CD14-positive monocyte (primary cell): ENCODE measurements around the gene ZNF783. TPM values are rescaled to one million over a fixed set of nuclear protein-coding genes. Genes with fewer than 3 reads are reported as not detected.
A peak's percentile ranks its signal among the peaks of the same experiment; 100 is the strongest.
"Not testable (repeated sequence)": the region's sequence is repeated elsewhere in the genome, so short reads cannot be mapped to it uniquely, and the experiment has no call there.

Experiments
- DNase-seq, 3 donors: peaks; one replicate each; pipeline ENCODE4 v3.0.0-alpha.2; 2011 to 2022
- H2AFZ ChIP-seq: 2 replicates; pipeline ENCODE4 v1.6.0; 2012; ENCODE audit warnings: mild to moderate bottlenecking, low read depth, low read length, inconsistent platforms; ENCODE audit not compliant: insufficient read depth, poor library complexity, severe bottlenecking
- H3K27ac ChIP-seq, 2 donors: 1 replicate in 1 of 2; 2 replicates in 1 of 2; pipeline ENCODE4 v1.5.1; 2012 to 2013; ENCODE audit warnings: low read length in 2 of 2, control low read depth in 1 of 2, inconsistent platforms in 1 of 2, low read depth in 1 of 2, mild to moderate bottlenecking in 1 of 2
- H3K27me3 ChIP-seq, 2 donors: one replicate each; pipeline versions ENCODE4 v1.6.0 to v1.6.1; 2011 to 2013; ENCODE audit warnings: low read length in 2 of 2; ENCODE audit not compliant: control insufficient read depth in 2 of 2, insufficient read depth in 2 of 2
- H3K36me3 ChIP-seq, 2 donors: replicated peaks in 1 of 2; 1 replicate in 1 of 2; 2 replicates in 1 of 2; pipeline versions ENCODE4 v1.5.1 to v1.6.1; 2012 to 2013; ENCODE audit warnings: low read length in 2 of 2, control low read depth in 1 of 2, inconsistent platforms in 1 of 2, mild to moderate bottlenecking in 1 of 2; ENCODE audit not compliant: insufficient read depth in 2 of 2, control insufficient read depth in 1 of 2
- H3K4me1 ChIP-seq, 2 donors: 1 replicate in 1 of 2; 2 replicates in 1 of 2; pipeline versions ENCODE4 v1.5.1 to v1.6.1; 2012 to 2013; ENCODE audit warnings: low read length in 2 of 2, control low read depth in 1 of 2, inconsistent platforms in 1 of 2, mild to moderate bottlenecking in 1 of 2, moderate library complexity in 1 of 2; ENCODE audit not compliant: insufficient read depth in 2 of 2, control insufficient read depth in 1 of 2
- H3K4me2 ChIP-seq: replicated peaks from 2 replicates; pipeline ENCODE3; 2012; ENCODE audit warnings: low read length, moderate library complexity, mild to moderate bottlenecking; ENCODE audit not compliant: poor library complexity, severe bottlenecking; ENCODE audit errors: extremely low read depth
- H3K4me3 ChIP-seq, 3 experiments: fragments of 200-600 bp in 1 of 3; sonication (generic) in 1 of 3; replicated peaks in 1 of 3; 1 replicate in 2 of 3; 2 replicates in 1 of 3; pipeline ENCODE4 v1.5.1; 2011 to 2013; ENCODE audit warnings: low read length in 3 of 3, mild to moderate bottlenecking in 3 of 3, control low read depth in 2 of 3, low read depth in 2 of 3, inconsistent platforms in 1 of 3, moderate library complexity in 1 of 3
- H3K79me2 ChIP-seq: 2 replicates; pipeline ENCODE4 v1.6.0; 2012; ENCODE audit warnings: mild to moderate bottlenecking, control low read depth, inconsistent platforms, low read length, moderate library complexity; ENCODE audit not compliant: insufficient read depth
- H3K9ac ChIP-seq: 2 replicates; pipeline ENCODE4 v1.6.0; 2017; ENCODE audit warnings: low read length, mild to moderate bottlenecking; ENCODE audit not compliant: insufficient read depth, poor library complexity, severe bottlenecking
- H3K9me3 ChIP-seq, 2 donors: replicated peaks in 1 of 2; 1 replicate in 1 of 2; 2 replicates in 1 of 2; pipeline versions ENCODE4 v1.5.1 to v1.6.1; 2012 to 2013; ENCODE audit warnings: low read length in 2 of 2, control low read depth in 1 of 2; ENCODE audit not compliant: control insufficient read depth in 1 of 2, insufficient read depth in 1 of 2
- H4K20me1 ChIP-seq: 2 replicates; pipeline ENCODE4 v1.6.0; 2012; ENCODE audit warnings: mild to moderate bottlenecking, low read length, control low read depth, moderate library complexity; ENCODE audit not compliant: insufficient read depth
- H3K27ac Mint-ChIP-seq, 7 donors: one replicate each; pipeline ENCODE4 v1.8.0; 2020; ENCODE audit warnings: mild to moderate bottlenecking in 7 of 7, mixed read lengths in 7 of 7, moderate library complexity in 6 of 7, inconsistent platforms in 2 of 7
- H3K27me3 Mint-ChIP-seq, 3 donors: one replicate each; pipeline ENCODE4 v1.8.0; 2021 to 2022; ENCODE audit warnings: low read depth in 3 of 3, mild to moderate bottlenecking in 3 of 3, mixed read lengths in 3 of 3, moderate library complexity in 3 of 3, inconsistent platforms in 1 of 3
- H3K36me3 Mint-ChIP-seq, 2 donors: one replicate each; pipeline ENCODE4 v1.8.0; 2020; ENCODE audit warnings: mixed read lengths in 2 of 2, inconsistent platforms in 1 of 2, mild to moderate bottlenecking in 1 of 2
- H3K4me1 Mint-ChIP-seq: one replicate; pipeline ENCODE4 v1.8.0; 2020; ENCODE audit warnings: mild to moderate bottlenecking, mixed read lengths
- H3K4me3 Mint-ChIP-seq, 2 donors: one replicate each; pipeline ENCODE4 v1.8.0; 2020; ENCODE audit warnings: mild to moderate bottlenecking in 2 of 2, mixed read lengths in 2 of 2, moderate library complexity in 1 of 2
- H3K9me3 Mint-ChIP-seq, 7 donors: one replicate each; pipeline ENCODE4 v1.8.0; 2020 to 2022; ENCODE audit warnings: mixed read lengths in 7 of 7, mild to moderate bottlenecking in 6 of 7, moderate library complexity in 6 of 7, inconsistent platforms in 2 of 7
- WGBS: methylation state at CpG from one replicate; pipeline ENCODE4 v1.1.5; 2013; ENCODE audit warnings: missing lambda C conversion rate; ENCODE audit not compliant: insufficient coverage; 5-methylcytosine and 5-hydroxymethylcytosine counted together
- intact Hi-C, 2 donors: fragments of 100-400 bp; cut with micrococcal nuclease; formaldehyde crosslinking; loops; one replicate each; pipeline versions ENCODE4 v1.15.0 to v1.15.1; 2023
- polyA plus RNA-seq, 3 donors: library from polyadenylated mRNA; depleted of rRNA in 1 of 3; unstranded in 2 of 3; stranded (reverse) in 1 of 3; fragments of 300-500 nt in 2 of 3; fragments of >200 nt in 1 of 3; fragmentation: Illumina TruSeq in 2 of 3; gene quantifications; 1 replicate in 2 of 3; 2 replicates in 1 of 3; pipeline ENCODE4 v1.2.3, GENCODE V29; 2012 to 2021
- TF ChIP-seq, protein P1 (sequence below): fragments of 200-600 bp; IDR thresholded peaks from one replicate; pipeline ENCODE4 v1.8.0; 2022; ENCODE audit warnings: antibody characterized with exemption, mild to moderate bottlenecking

Gene ZNF783
- polyA plus RNA-seq, 3 donors = 1.2 to 16.7 (median 1.5) TPM

DNA sequence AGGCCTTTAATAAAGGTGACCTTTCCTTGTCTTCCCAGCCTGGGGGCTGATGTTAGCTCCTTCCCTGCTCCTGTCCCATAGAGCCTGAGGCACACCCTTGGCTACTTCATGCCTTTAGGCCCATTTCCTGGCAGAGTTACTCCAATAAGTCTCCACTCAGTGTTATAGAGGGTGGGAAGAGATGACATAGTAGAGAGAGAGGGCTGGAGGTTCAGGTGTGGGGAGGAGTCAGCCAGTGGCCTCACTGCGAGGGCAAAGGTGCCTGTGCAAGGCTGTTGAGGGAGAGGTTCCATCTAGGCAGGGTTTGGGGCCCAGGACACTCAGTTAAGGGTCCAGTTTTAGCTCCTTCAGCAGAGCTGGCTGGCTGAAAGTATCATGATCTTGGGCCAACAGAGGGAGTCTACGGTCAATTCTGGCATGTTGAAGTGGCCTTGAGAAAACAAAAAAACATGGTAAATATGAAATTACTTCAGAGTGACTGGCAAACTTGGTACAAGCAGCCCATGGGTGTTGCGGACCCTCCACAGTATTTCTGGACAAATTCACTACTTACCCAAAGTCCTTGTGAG is 67.9 kb downstream of the ZNF783 start:
- intact Hi-C loops = no loop called here
- H3K27me3 Mint-ChIP-seq = peaks cover 0 to 3% (median 2%) of the 10 kb centered on the region in 3 donors
- Histone ChIP-seq H4K20me1 (no peaks in the 10 kb centered on the region), H3K27me3 (no peaks in the 10 kb centered on the region), H3K9ac (no peak overlapping the region), H3K27ac (no peak overlapping the region), H3K4me2 (no peak overlapping the region), H3K36me3 (no peaks in the 10 kb centered on the region), H3K79me2 (no peaks in the 10 kb centered on the region), H2AFZ (no peak overlapping the region), H3K4me1 (no peaks in the 10 kb centered on the region), H3K9me3 (peaks cover 5 to 6% of the 10 kb centered on the region in 2 donors), H3K4me3 (no peak overlapping the region)
- DNase-seq = no peak
- H3K4me3 Mint-ChIP-seq = no peak overlapping the region
- no peaks in the 10 kb centered on the region for H3K36me3 Mint-ChIP-seq
- TF ChIP-seq, protein P1, sequence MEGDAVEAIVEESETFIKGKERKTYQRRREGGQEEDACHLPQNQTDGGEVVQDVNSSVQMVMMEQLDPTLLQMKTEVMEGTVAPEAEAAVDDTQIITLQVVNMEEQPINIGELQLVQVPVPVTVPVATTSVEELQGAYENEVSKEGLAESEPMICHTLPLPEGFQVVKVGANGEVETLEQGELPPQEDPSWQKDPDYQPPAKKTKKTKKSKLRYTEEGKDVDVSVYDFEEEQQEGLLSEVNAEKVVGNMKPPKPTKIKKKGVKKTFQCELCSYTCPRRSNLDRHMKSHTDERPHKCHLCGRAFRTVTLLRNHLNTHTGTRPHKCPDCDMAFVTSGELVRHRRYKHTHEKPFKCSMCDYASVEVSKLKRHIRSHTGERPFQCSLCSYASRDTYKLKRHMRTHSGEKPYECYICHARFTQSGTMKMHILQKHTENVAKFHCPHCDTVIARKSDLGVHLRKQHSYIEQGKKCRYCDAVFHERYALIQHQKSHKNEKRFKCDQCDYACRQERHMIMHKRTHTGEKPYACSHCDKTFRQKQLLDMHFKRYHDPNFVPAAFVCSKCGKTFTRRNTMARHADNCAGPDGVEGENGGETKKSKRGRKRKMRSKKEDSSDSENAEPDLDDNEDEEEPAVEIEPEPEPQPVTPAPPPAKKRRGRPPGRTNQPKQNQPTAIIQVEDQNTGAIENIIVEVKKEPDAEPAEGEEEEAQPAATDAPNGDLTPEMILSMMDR = no peak
- H3K27ac Mint-ChIP-seq = no peak overlapping the region
- 82% methylated on average over 1 of the region's 3 CpGs for WGBS
- no peaks in the 10 kb centered on the region for H3K4me1 Mint-ChIP-seq
- peaks cover 11 to 33% (median 18%) of the 10 kb centered on the region in 7 donors for H3K9me3 Mint-ChIP-seq

DNA sequence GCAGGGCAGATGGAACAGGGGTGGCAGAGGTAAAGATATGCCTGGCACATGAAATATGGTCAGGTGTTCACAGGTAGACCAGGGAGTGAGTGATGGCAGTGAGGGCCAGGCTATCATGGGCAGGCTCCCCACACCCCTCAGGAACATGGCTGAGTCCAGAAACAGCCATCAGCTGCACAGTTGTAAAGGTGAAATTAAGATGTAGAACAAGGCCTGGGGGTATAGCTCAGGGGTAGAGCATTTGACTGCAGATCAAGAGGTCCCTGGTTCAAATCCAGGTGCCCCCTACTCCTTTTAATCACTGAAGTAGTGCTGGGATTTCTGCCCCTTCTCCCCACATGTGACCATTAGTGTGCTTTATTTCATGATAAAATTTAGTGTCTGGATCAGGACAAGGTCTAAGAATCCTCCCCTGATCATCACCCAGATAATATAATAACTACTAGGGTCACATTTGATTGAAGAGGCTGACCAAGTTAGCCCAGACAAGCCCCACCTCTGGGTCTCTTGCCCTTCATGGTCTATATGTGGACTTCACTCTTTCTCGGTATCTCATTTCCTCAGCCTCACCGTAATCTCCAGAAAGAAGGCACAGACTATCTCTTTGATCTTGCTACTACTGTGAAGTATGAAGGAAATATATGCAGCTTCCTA is 69.0 kb downstream of the ZNF783 start:
- H3K79me2 ChIP-seq = no peaks in the 10 kb centered on the region
- no peak overlapping the region for H3K9ac ChIP-seq
- no peaks in the 10 kb centered on the region for H3K36me3 ChIP-seq
- no peaks in the 10 kb centered on the region for H4K20me1 ChIP-seq
- TF ChIP-seq, protein P1 = no peak
- Mint-ChIP-seq H3K4me3 (no peak overlapping the region), H3K36me3 (no peaks in the 10 kb centered on the region), H3K27ac (peak overlapping the region in 1 of 7 donors; percentile 54), H3K27me3 (peaks cover 0 to 3% (median 2%) of the 10 kb centered on the region in 3 donors), H3K9me3 (peaks cover 5 to 25% (median 13%) of the 10 kb centered on the region in 7 donors), H3K4me1 (no peaks in the 10 kb centered on the region)
- peaks cover 5 to 6% of the 10 kb centered on the region in 2 donors for H3K9me3 ChIP-seq
- H3K27ac ChIP-seq = no peak overlapping the region
- H3K27me3 ChIP-seq = no peaks in the 10 kb centered on the region
- DNase-seq = no peak
- H3K4me1 ChIP-seq = no peaks in the 10 kb centered on the region
- no peak overlapping the region for H3K4me2 ChIP-seq
- H3K4me3 ChIP-seq = no peak overlapping the region
- no CpG with 5 or more reads among the region's 2 CpGs for WGBS
- intact Hi-C loops = no loop called here
- H2AFZ ChIP-seq = no peak overlapping the region

DNA sequence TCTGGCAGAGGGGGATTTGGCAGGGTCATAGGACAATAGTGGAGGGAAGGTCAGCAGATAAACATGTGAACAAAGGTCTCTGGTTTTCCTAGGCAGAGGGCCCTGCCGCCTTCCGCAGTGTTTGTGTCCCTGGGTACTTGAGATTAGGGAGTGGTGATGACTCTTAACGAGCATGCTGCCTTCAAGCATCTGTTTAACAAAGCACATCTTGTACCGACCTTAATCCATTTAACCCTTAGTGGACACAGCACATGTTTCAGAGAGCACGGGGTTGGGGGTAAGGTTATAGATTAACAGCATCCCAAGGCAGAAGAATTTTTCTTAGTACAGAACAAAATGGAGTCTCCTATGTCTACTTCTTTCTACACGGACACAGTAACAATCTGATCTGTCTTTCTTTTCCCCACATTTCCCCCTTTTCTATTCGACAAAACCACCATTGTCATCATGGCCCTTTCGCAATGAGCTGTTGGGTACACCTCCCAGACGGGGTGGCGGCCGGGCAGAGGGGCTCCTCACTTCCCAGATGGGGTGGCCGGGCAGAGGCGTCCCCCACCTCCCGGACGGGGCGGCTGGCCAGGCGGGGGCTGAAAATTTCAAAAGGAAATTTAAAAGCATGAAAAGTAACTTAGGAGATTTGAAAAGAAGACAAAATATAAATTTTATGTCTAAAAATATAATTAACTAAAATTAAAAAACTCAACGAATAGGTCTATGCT is 70.8 kb downstream of the ZNF783 start:
- peaks cover 3 to 25% (median 14%) of the 10 kb centered on the region in 7 donors for H3K9me3 Mint-ChIP-seq

More for the DNA sequence above, 70.8 kb downstream of the ZNF783 start:
- H3K4me3 ChIP-seq, H3K4me1 ChIP-seq, H3K4me3 Mint-ChIP-seq, intact Hi-C loops, H2AFZ ChIP-seq, H3K4me2 ChIP-seq, H3K79me2 ChIP-seq, H4K20me1 ChIP-seq, H3K27ac Mint-ChIP-seq, H3K9ac ChIP-seq, H3K27ac ChIP-seq, H3K4me1 Mint-ChIP-seq, DNase-seq, H3K27me3 ChIP-seq, H3K27me3 Mint-ChIP-seq, H3K36me3 Mint-ChIP-seq, H3K9me3 ChIP-seq, H3K36me3 ChIP-seq: not testable (repeated sequence)
- 78% methylated on average over 5 of the region's 18 CpGs for WGBS
